DND-41 (cell line): ENCODE measurements around the gene RPS6KC1.

ENCODE experiments used
- ATAC-seq: fragments of 200-7000 bp; cut with Tn5 transposase; 3 replicates; pipeline ENCODE4 v1.9.1; 2021; ENCODE audit warnings: low read depth; ENCODE audit not compliant: insufficient read depth
- DNase-seq: peaks from one replicate; pipeline ENCODE4 v3.0.0-alpha.2; 2020
- H2AFZ ChIP-seq: 2 replicates; pipeline ENCODE4 v1.6.0; 2012; ENCODE audit warnings: low read depth, low read length
- H3K27ac ChIP-seq: 2 replicates; pipeline ENCODE4 v1.5.1; 2012; ENCODE audit warnings: low read length, inconsistent platforms
- H3K27me3 ChIP-seq: fragments of 200-600 bp; sonication (generic); 2 replicates; pipeline ENCODE4 v1.6.0; 2012; ENCODE audit warnings: low read length, mild to moderate bottlenecking, inconsistent platforms; ENCODE audit not compliant: insufficient read depth, poor library complexity
- H3K36me3 ChIP-seq: 2 replicates; pipeline ENCODE4 v1.5.1; 2012; ENCODE audit warnings: low read length, inconsistent platforms; ENCODE audit not compliant: insufficient read depth
- H3K4me1 ChIP-seq: 2 replicates; pipeline ENCODE4 v1.5.1; 2012; ENCODE audit warnings: mild to moderate bottlenecking, low read length; ENCODE audit not compliant: insufficient read depth
- H3K4me2 ChIP-seq: 2 replicates; pipeline ENCODE4 v1.6.0; 2012; ENCODE audit warnings: mild to moderate bottlenecking, moderate library complexity, low read length, inconsistent platforms; ENCODE audit not compliant: insufficient read depth
- H3K4me3 ChIP-seq, 2 experiments: fragments of 200-600 bp in 1 of 2; shearing (Covaris generic) in 1 of 2; 2 replicates each; pipeline ENCODE4 v1.5.1; 2012 to 2016; ENCODE audit warnings: inconsistent platforms in 2 of 2, low read length in 2 of 2, mild to moderate bottlenecking in 2 of 2, low read depth in 1 of 2, moderate library complexity in 1 of 2
- H3K79me2 ChIP-seq: 2 replicates; pipeline ENCODE4 v1.6.0; 2012; ENCODE audit warnings: low read length, inconsistent platforms; ENCODE audit not compliant: insufficient read depth
- H3K9ac ChIP-seq: 2 replicates; pipeline ENCODE4 v1.6.0; 2012; ENCODE audit warnings: low read depth, mild to moderate bottlenecking, inconsistent platforms, low read length, moderate library complexity
- H3K9me3 ChIP-seq: 2 replicates; pipeline ENCODE4 v1.5.1; 2012; ENCODE audit warnings: low read length, moderate library complexity, mild to moderate bottlenecking, inconsistent platforms; ENCODE audit not compliant: insufficient read depth, severe bottlenecking
- H4K20me1 ChIP-seq: 2 replicates; pipeline ENCODE4 v1.6.0; 2012; ENCODE audit warnings: low read length; ENCODE audit not compliant: insufficient read depth
- CTCF ChIP-seq: IDR thresholded peaks from 2 replicates; pipeline ENCODE4 v1.5.1; 2012; ENCODE audit warnings: borderline replicate concordance, low read length, moderate library complexity, mild to moderate bottlenecking; ENCODE audit not compliant: poor library complexity, severe bottlenecking; ENCODE audit errors: extremely low read depth
- EZH2 ChIP-seq: IDR thresholded peaks from 3 replicates; pipeline ENCODE4 v1.6.1; 2012; ENCODE audit warnings: borderline replicate concordance, low read depth, mild to moderate bottlenecking, moderate library complexity, low read length, inconsistent platforms; ENCODE audit not compliant: severe bottlenecking

The RPS6KC1 gene

GRCh38 chr1:213014642-213015041 is 36.4 kb upstream of the RPS6KC1 start:
- Histone ChIP-seq H2AFZ (peak overlapping the region; percentile 92), H3K4me3 (peak overlapping the region; percentile 60 to 88; a peak in 3 of 4 replicates), H3K9me3 (no peaks in the 10 kb centered on the region), H3K4me1 (peaks cover 27% of the 10 kb centered on the region), H3K27ac (peak overlapping the region; percentile 95), H3K4me2 (peak overlapping the region; percentile 84), H3K27me3 (no peaks in the 10 kb centered on the region), H3K36me3 (peaks cover 24% of the 10 kb centered on the region; the same call in 1 of the 2 replicates), H4K20me1 (no peaks in the 10 kb centered on the region), H3K9ac (peak overlapping the region; percentile 83), H3K79me2 (peaks cover 51% of the 10 kb centered on the region)
- no peak for DNase-seq
- TF ChIP-seq CTCF (no peak), EZH2 (no peak)
- no peak for ATAC-seq

- Histone ChIP-seq H3K27me3 (no peaks in the 10 kb centered on the region), H2AFZ (peak within 1 kb of the TSS; percentile 92), H4K20me1 (no peaks in the 10 kb centered on the region), H3K4me3 (peak within 1 kb of the TSS; percentile 60 to 88), H3K27ac (peak within 1 kb of the TSS; percentile 95), H3K4me1 (peaks cover 27% of the 10 kb centered on the region), H3K79me2 (peaks cover 49% of the 10 kb centered on the region), H3K9ac (peak within 1 kb of the TSS; percentile 83), H3K36me3 (peaks cover 24% of the 10 kb centered on the region; the same call in 1 of the 2 replicates), H3K9me3 (no peaks in the 10 kb centered on the region), H3K4me2 (peak within 1 kb of the TSS; percentile 84)
- peak; percentile 95 for ATAC-seq
- TF ChIP-seq EZH2 (no peak), CTCF (no peak)
- peak; percentile 97 for DNase-seq
These were observed 35.7 kb upstream of the RPS6KC1 start, which contains the start of gene ANGEL2 for GRCh38 chr1:213015099-213016050. Gene ANGEL2 (minus strand): TSS chr1:213015867. CDS start chr1:213015671, 196 bp downstream.

- no peak for DNase-seq
These were observed 33.4 kb upstream of the RPS6KC1 start for GRCh38 chr1:213017447-213018273.

More at GRCh38 chr1:213017447-213018273, 33.4 kb upstream of the RPS6KC1 start:
- Histone ChIP-seq H3K4me1 (peaks cover 27% of the 10 kb centered on the region), H2AFZ (no peak overlapping the region), H3K27ac (no peak overlapping the region), H3K9me3 (no peaks in the 10 kb centered on the region), H3K9ac (no peak overlapping the region), H3K79me2 (peaks cover 26% of the 10 kb centered on the region), H3K4me2 (no peak overlapping the region), H3K4me3 (no peak overlapping the region), H4K20me1 (no peaks in the 10 kb centered on the region), H3K27me3 (no peaks in the 10 kb centered on the region), H3K36me3 (peaks cover 6% of the 10 kb centered on the region; the same call in 1 of the 2 replicates)
- no peak for ATAC-seq
- TF ChIP-seq EZH2 (no peak), CTCF (no peak)
